ENCODE results near the gene ADPRM.

DNA sequence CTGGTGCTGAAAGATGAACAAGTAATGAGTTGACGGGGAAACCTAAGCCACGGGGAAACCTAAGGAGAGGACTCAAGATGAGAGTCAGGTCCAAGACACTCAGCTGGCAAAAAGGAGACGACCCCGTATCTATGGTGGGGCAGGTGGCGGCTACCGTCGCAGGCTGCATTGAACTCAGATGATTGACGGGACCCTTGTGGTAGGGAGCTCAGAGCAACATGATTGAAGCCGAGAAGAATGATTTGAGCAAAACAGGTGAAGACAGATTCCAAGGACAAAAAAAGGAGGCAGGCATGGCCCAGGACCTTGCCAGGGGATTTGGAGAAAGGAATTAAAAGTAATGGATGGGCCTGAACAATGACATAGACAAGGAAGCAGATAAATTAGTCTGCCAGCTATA lies 32.8 kb upstream of the ADPRM start:
- TF ChIP-seq, protein P1, sequence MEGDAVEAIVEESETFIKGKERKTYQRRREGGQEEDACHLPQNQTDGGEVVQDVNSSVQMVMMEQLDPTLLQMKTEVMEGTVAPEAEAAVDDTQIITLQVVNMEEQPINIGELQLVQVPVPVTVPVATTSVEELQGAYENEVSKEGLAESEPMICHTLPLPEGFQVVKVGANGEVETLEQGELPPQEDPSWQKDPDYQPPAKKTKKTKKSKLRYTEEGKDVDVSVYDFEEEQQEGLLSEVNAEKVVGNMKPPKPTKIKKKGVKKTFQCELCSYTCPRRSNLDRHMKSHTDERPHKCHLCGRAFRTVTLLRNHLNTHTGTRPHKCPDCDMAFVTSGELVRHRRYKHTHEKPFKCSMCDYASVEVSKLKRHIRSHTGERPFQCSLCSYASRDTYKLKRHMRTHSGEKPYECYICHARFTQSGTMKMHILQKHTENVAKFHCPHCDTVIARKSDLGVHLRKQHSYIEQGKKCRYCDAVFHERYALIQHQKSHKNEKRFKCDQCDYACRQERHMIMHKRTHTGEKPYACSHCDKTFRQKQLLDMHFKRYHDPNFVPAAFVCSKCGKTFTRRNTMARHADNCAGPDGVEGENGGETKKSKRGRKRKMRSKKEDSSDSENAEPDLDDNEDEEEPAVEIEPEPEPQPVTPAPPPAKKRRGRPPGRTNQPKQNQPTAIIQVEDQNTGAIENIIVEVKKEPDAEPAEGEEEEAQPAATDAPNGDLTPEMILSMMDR (conservative IDR thresholded peaks at IDR 0.05 in 1 of 2, IDR thresholded peaks at IDR 0.05 in 1 of 2; ENCODE audit: low read depth in 1 of 2, low read length in 2 of 2) = no peak
- no peak for TF ChIP-seq EZH2 (IDR thresholded peaks at IDR 0.05; ENCODE audit: low read length, missing control alignments)
